BJ (cell line): ENCODE results near the gene SLC17A1. TPM values are rescaled to one million over a fixed set of nuclear protein-coding genes. Genes with fewer than 3 reads are reported as not detected.

Experiments
- CTCF ChIA-PET: fragments of 350-600 bp; formaldehyde crosslinking; extraction: SDS; loops from one replicate; lab custom pipeline; 2021; ENCODE audit warnings: antibody characterized with exemption, inconsistent platforms; lab: Yijun Ruan, JAX
- POLR2A ChIA-PET: fragments of 300-600 bp; sonication (Branson Sonifier 250); formaldehyde crosslinking; extraction: SDS; loops from one replicate; lab custom pipeline; 2021; ENCODE audit warnings: antibody characterized with exemption; lab: Charles Lee
- DNase-seq: peaks from one replicate; pipeline ENCODE4 v3.0.0-alpha.2; 2011; ENCODE audit warnings: low read depth
- H3K27me3 ChIP-seq: 2 replicates; pipeline ENCODE4 v1.6.0; 2011; ENCODE audit warnings: low read length; ENCODE audit not compliant: control insufficient read depth, insufficient read depth
- H3K36me3 ChIP-seq: 2 replicates; pipeline ENCODE4 v1.5.1; 2011; ENCODE audit warnings: low read length; ENCODE audit not compliant: control insufficient read depth, insufficient read depth
- H3K4me3 ChIP-seq: 2 replicates; pipeline ENCODE4 v1.5.1; 2011; ENCODE audit warnings: low read depth, mild to moderate bottlenecking, control low read depth, low read length
- CTCF ChIP-seq: IDR thresholded peaks from 2 replicates; pipeline ENCODE4 v1.5.1; 2011; ENCODE audit warnings: low read depth, mild to moderate bottlenecking, control low read depth, inconsistent platforms, low read length, moderate library complexity; ENCODE audit not compliant: insufficient read depth
- polyA plus RNA-seq: library from polyadenylated mRNA; depleted of rRNA; stranded (reverse); fragments of >200 nt; gene quantifications from 2 replicates; pipeline ENCODE4 v1.2.3, GENCODE V29; 2011

Gene SLC17A1
- polyA plus RNA-seq, 1 experiment, result not detected

GRCh38 chr6:25787428-25787827, 44.4 kb downstream of the SLC17A1 start:
- TF ChIP-seq CTCF, result no peak
- Histone ChIP-seq H3K36me3 (no peaks in the 10 kb centered on the region), H3K27me3 (no peaks in the 10 kb centered on the region), H3K4me3 (no peak overlapping the region)
- CTCF ChIA-PET, result interaction anchor here (0.7 to 3.9 kb wide), 9 partner anchors 8 to 216 kb away, joined by 3 to 31 read pairs (median 6); no protein-coding TSS in a partner anchor
- no peak for DNase-seq
- POLR2A ChIA-PET, result no interaction called here

GRCh38 chr6:25781134-25781533, 50.7 kb downstream of the SLC17A1 start:
- ChIA-PET CTCF (no interaction called here), POLR2A (no interaction called here)
- Histone ChIP-seq H3K4me3 (no peak overlapping the region), H3K27me3 (no peaks in the 10 kb centered on the region), H3K36me3 (no peaks in the 10 kb centered on the region)
- no peak for TF ChIP-seq CTCF
- no peak for DNase-seq

GRCh38 chr6:25777856-25778649, 53.8 kb downstream of the SLC17A1 start:
- Histone ChIP-seq H3K36me3 (no peaks in the 10 kb centered on the region), H3K27me3 (no peaks in the 10 kb centered on the region), H3K4me3 (no peak overlapping the region)
- DNase-seq, result no peak
- ChIA-PET CTCF (no interaction called here), POLR2A (no interaction called here)
- TF ChIP-seq CTCF, result no peak

GRCh38 chr6:25777031-25777430, 54.8 kb downstream of the SLC17A1 start:
- no peak for TF ChIP-seq CTCF
- Histone ChIP-seq H3K4me3 (no peak overlapping the region), H3K27me3 (no peaks in the 10 kb centered on the region), H3K36me3 (no peaks in the 10 kb centered on the region)
- DNase-seq, result no peak
- POLR2A ChIA-PET, result no interaction called here
- CTCF ChIA-PET, result no interaction called here

GRCh38 chr6:25774120-25774715, 57.6 kb downstream of the SLC17A1 start:
- ChIA-PET POLR2A (no interaction called here), CTCF (no interaction called here)
- Histone ChIP-seq H3K4me3 (no peak overlapping the region), H3K27me3 (no peaks in the 10 kb centered on the region), H3K36me3 (no peaks in the 10 kb centered on the region)
- DNase-seq, result no peak
- no peak for TF ChIP-seq CTCF
